ENCODE results near the gene CD109.
A peak's percentile ranks its signal among the peaks of the same experiment; 100 is the strongest.

Gene CD109

DNA sequence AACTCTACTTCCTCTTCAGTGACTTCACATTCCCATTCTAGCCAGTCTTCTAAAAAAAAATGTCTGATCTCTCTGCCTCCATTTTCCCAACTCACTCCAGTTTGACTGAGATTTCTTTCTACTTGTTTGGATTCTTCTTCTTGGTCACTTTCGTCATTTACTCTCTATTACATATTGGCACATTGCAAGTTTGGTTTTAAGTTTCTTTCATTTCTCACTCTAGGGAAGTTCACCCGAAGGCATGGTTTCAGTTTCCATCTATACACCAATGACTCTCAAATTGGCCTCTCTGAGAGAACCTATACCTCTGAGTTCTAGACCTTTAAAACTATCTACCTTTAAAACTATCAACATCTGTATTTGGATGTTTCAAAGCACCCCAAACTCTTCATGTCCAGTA, 51.3 kb downstream of the CD109 start:
- no peak for DNase-seq (ENCODE audit: low spot score in 2 of 2)

DNA sequence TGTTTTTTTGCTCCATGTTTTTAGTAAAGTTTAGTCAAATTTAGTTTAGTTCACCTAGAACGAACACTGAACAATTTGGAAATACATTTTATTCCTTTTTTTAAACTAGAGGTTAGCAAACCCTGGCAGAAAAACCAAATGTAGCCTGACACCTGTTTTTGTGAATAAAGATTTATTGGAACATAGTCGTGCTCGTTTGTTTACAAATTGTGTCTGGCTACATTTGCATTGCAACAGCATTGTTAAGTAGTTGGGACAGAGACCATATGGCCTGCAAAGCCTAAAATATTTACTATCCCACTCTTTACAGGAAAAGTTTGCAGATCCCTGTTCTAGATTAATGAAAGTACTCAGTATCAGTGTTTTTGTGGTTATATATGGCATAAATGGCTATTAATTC, 56.9 kb downstream of the CD109 start:
- Histone ChIP-seq H3K4me3 (no peak overlapping the region), H3K9me3 (no peaks in the 10 kb centered on the region), H3K4me1 (no peaks in the 10 kb centered on the region), H3K36me3 (replicated peaks) (no peaks in the 10 kb centered on the region), H3K27me3 (ENCODE audit: low read depth) (no peaks in the 10 kb centered on the region)
- in situ Hi-C loops (cut with MboI; ENCODE audit: low sequenced_read_pairs), result no loop called here
- DNase-seq (ENCODE audit: low spot score in 2 of 2), result no peak

More for the DNA sequence above, 51.3 kb downstream of the CD109 start:
- Histone ChIP-seq H3K36me3 (replicated peaks) (no peaks in the 10 kb centered on the region), H3K27me3 (ENCODE audit: low read depth) (no peaks in the 10 kb centered on the region), H3K9me3 (no peaks in the 10 kb centered on the region), H3K4me3 (no peak overlapping the region), H3K4me1 (no peaks in the 10 kb centered on the region)
- in situ Hi-C loops (cut with MboI; ENCODE audit: low sequenced_read_pairs), result loop anchor here (25.0 kb wide), 1 partner anchor 1465 kb away; the partner anchor contains the start of gene COL12A1

DNA sequence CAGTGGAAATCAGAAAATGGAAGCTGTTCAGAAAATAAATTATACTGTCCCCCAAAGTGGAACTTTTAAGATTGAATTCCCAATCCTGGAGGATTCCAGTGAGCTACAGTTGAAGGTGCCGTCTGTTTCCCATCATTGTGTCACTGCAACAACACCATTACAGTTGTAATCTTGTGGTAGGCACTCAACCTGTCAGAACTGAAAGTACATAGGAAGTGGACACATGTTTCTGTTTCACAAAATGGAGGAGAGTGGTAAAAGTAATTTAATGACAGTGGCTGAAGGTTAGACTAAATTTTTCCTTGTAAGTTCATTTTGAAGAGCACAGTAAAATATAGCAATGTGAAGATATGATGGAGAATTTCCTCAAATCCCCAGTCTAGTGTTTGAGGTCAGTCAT, 70.0 kb downstream of the CD109 start:
- no peaks in the 10 kb centered on the region for H3K27me3 ChIP-seq (ENCODE audit: low read depth)
- no peak overlapping the region for H3K4me3 ChIP-seq
- H3K9me3 ChIP-seq, result no peaks in the 10 kb centered on the region
- in situ Hi-C loops (cut with MboI; ENCODE audit: low sequenced_read_pairs), result no loop called here
- H3K4me1 ChIP-seq, result peaks cover 7% of the 10 kb centered on the region; the same call in 1 of the 2 replicates
- H3K36me3 ChIP-seq (replicated peaks), result no peaks in the 10 kb centered on the region
- DNase-seq (ENCODE audit: low spot score in 2 of 2), result no peak

DNA sequence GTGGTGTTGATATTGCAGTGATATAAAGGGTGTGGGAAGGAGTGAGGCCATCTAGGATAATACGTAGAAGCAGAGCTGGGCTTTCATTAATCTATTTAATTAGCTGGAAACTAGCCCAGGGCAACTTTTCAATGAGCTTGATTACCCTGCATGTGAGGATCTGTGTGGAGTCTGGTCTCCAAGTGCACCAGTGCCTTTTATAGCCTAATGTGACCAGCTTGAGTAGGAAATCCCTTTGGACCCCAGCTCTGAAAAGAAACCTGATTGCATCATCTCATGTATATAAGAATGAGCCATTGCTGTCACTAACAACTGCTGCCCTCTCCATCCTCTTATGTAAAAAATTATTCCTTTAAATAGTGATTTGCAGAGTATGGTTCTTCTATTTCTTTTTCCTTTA, 72.6 kb downstream of the CD109 start:
- Histone ChIP-seq H3K9me3 (no peaks in the 10 kb centered on the region), H3K36me3 (replicated peaks) (no peaks in the 10 kb centered on the region), H3K4me1 (peaks cover 7% of the 10 kb centered on the region; the same call in 1 of the 2 replicates), H3K4me3 (no peak overlapping the region), H3K27me3 (ENCODE audit: low read depth) (no peaks in the 10 kb centered on the region)
- in situ Hi-C loops (cut with MboI; ENCODE audit: low sequenced_read_pairs), result no loop called here
- DNase-seq (ENCODE audit: low spot score in 2 of 2), result no peak

DNA sequence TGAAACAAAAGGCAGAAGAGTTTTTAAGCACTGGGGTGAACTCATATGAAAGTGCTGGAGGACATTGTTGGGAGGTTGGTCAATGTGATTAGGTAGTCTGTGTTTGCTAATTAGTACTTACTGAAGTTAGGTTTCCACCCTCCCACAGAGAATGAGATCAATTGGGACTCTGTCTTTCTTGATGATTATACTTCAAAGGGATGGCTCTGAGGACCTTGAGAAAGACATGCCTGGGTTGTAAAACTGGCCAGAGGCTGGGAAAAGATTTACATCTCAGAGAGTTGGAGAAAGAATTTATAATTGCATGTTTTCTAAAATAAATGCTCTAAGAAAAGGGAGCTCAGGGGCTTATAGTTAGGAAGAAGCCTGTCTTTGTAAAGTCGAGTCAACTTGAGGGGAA, 74.0 kb downstream of the CD109 start:
- in situ Hi-C loops (cut with MboI; ENCODE audit: low sequenced_read_pairs), result no loop called here
- Histone ChIP-seq H3K27me3 (ENCODE audit: low read depth) (no peaks in the 10 kb centered on the region), H3K4me1 (peaks cover 7% of the 10 kb centered on the region; the same call in 1 of the 2 replicates), H3K36me3 (replicated peaks) (no peaks in the 10 kb centered on the region), H3K4me3 (no peak overlapping the region), H3K9me3 (no peaks in the 10 kb centered on the region)
- no peak for DNase-seq (ENCODE audit: low spot score in 2 of 2)

DNA sequence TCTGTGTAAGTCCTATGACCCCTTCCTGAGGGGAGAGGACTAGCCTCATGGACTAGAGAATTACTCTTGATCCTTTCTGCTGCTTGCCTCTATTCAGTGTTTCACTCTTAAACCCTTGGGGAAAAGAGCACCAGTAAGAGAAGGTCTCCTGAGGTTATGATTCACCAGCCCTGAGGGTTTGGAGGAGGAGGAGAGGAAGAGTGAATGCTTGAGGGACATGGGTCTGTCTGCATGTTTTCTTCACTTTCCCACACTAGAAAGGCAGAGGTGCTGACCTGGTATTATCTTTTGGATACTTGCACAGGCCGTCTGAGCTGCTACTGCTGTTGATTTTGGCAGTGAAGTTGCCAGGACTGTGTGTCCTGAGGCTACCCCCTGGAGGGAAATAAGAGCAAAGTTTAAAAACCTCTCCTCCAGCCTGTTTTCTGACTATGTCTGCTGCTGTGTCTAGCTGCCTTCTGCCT, 78.3 kb downstream of the CD109 start:
- H3K9me3 ChIP-seq, result no peaks in the 10 kb centered on the region
- no peaks in the 10 kb centered on the region for H3K36me3 ChIP-seq (replicated peaks)
- H3K4me3 ChIP-seq, result no peak overlapping the region
- H3K27me3 ChIP-seq (ENCODE audit: low read depth), result no peaks in the 10 kb centered on the region
- no peak for DNase-seq (ENCODE audit: low spot score in 2 of 2)
- no peaks in the 10 kb centered on the region for H3K4me1 ChIP-seq
- in situ Hi-C loops (cut with MboI; ENCODE audit: low sequenced_read_pairs), result no loop called here

DNA sequence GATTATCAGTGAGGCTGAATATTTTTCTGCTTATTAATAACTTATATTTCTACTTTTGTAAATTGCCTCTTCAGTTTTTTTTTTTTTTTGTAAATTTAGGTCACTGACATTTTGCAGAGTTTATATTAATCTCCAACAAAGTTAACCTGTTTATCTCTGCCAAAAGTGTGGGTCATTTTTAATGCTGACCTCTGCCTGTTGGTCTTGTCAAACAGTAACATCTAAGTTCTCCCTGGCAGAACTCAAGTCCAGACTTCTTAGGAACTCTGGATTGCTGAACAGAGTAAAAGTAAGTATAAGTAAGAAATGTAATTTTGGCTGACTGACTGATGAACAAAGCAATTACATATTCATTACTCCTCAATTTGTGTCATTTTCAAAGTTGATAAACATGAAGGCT, 83.9 kb downstream of the CD109 start:
- H3K4me3 ChIP-seq, result no peak overlapping the region
- no peaks in the 10 kb centered on the region for H3K27me3 ChIP-seq (ENCODE audit: low read depth)
- in situ Hi-C loops (cut with MboI; ENCODE audit: low sequenced_read_pairs), result no loop called here
- no peaks in the 10 kb centered on the region for H3K4me1 ChIP-seq
- DNase-seq (ENCODE audit: low spot score in 2 of 2), result no peak
- no peaks in the 10 kb centered on the region for H3K36me3 ChIP-seq (replicated peaks)
- H3K9me3 ChIP-seq, result no peaks in the 10 kb centered on the region

DNA sequence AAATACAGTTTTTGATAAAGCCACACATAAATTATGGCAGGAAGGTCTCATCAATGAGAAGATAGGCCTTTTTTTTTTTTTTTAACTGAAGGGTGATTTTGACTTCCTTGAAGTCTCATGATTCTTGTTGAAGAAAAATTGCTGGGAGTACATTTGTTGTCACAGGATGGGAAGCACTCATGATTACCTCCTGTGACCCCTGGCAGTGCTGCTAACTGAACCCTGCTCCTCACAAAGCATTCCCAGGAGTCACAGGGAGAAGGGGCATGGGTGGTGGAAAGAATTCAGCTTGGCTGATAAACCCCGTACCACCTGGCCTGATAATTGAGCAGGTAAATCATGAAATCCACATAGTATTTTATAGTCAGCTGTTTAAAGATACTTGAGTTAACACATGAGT, 86.9 kb downstream of the CD109 start:
- 0 out of 2 replicates have a peak, but pooled peaks cover 2% of the 10 kb centered on the region for H3K4me1 ChIP-seq
- no peaks in the 10 kb centered on the region for H3K36me3 ChIP-seq (replicated peaks)
- no peak for DNase-seq (ENCODE audit: low spot score in 2 of 2)
- H3K9me3 ChIP-seq, result no peaks in the 10 kb centered on the region
- H3K4me3 ChIP-seq, result no peak overlapping the region
- in situ Hi-C loops (cut with MboI; ENCODE audit: low sequenced_read_pairs), result no loop called here
- no peaks in the 10 kb centered on the region for H3K27me3 ChIP-seq (ENCODE audit: low read depth)

DNA sequence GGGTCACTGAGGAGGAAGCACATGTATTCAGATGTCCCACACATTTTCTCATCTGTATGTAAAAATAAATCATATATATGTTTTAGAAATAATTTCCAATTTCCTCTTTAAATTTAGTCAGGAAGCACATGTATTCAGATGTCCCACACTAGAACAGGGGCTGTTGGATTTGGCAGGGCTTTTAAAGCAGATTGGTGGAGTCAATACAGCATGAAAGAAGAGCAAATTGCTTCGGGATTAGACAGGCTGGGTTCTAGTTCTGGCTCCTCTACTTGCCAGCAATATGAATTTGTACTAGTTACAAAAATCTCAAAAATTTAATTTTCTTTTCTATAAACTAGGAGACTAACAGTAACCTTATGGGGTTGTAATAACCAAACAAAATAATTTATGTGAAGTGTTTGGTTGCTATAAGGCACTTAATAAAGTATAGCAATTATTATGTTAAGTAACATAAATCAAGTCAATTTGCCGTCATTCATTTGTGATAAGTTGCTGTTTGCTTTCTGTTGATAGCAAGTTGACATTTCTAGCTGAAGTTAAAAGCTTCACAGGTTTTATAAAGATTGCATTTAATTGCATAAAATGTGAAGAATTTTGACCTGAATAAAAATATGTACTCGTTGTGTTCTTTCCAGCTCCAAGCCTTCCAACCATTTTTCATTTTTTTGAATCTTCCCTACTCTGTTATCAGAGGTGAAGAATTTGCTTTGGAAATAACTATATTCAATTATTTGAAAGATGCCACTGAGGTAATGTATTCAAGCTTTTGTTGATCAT, 88.9 kb downstream of the CD109 start:
- no peak for DNase-seq (ENCODE audit: low spot score in 2 of 2)
- Histone ChIP-seq H3K27me3 (ENCODE audit: low read depth) (no peaks in the 10 kb centered on the region), H3K9me3 (no peaks in the 10 kb centered on the region), H3K4me1 (0 out of 2 replicates have a peak, but pooled peaks cover 2% of the 10 kb centered on the region), H3K4me3 (no peak overlapping the region), H3K36me3 (replicated peaks) (no peaks in the 10 kb centered on the region)
- in situ Hi-C loops (cut with MboI; ENCODE audit: low sequenced_read_pairs), result no loop called here

DNA sequence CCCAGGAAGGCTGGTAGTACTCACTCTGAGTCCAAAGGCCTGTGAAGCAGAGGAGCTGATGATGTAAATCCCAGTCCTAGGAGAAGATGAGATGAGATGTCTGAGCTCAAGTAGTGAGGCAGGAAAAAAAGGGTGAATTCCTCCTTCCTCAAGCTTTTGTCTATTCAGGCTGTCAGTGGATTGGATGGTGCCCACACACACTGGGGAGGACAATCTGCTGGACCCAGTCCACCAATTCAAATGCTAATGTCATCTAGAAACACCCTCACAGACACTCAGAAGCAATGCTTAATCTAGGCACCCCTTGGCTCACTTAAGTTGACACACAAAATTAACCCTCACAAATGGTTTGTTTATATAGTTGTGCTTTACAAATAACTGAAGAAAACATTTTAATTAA, 94.6 kb downstream of the CD109 start:
- DNase-seq (ENCODE audit: low spot score in 2 of 2), result peak; percentile 50 to 55
- peaks cover 9% of the 10 kb centered on the region for H3K4me1 ChIP-seq
- no peaks in the 10 kb centered on the region for H3K36me3 ChIP-seq (replicated peaks)
- no peaks in the 10 kb centered on the region for H3K9me3 ChIP-seq
- in situ Hi-C loops (cut with MboI; ENCODE audit: low sequenced_read_pairs), result no loop called here
- no peak overlapping the region for H3K4me3 ChIP-seq
- no peaks in the 10 kb centered on the region for H3K27me3 ChIP-seq (ENCODE audit: low read depth)

DNA sequence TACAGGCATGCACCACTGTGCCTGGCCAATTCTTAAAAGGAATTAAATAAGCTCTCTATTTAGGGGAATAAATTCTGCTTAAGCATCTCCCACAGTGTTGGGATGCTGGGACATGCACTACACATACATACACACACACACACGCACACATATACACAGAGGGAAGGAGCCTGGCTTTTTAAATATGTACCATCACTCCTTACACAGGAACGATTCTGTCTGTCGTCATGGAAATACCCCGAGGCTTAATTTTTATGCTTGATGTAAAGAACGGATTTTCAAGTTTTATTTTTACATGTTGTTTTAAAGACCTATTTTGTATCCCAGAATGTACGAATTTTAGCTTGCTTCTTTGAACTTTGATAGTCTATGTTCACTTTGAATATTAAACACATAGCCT, 95.3 kb downstream of the CD109 start:
- no peaks in the 10 kb centered on the region for H3K27me3 ChIP-seq (ENCODE audit: low read depth)
- H3K4me1 ChIP-seq, result peaks cover 9% of the 10 kb centered on the region
- no peak overlapping the region for H3K4me3 ChIP-seq
- in situ Hi-C loops (cut with MboI; ENCODE audit: low sequenced_read_pairs), result no loop called here
- H3K9me3 ChIP-seq, result no peaks in the 10 kb centered on the region
- no peak for DNase-seq (ENCODE audit: low spot score in 2 of 2)
- no peaks in the 10 kb centered on the region for H3K36me3 ChIP-seq (replicated peaks)

DNA sequence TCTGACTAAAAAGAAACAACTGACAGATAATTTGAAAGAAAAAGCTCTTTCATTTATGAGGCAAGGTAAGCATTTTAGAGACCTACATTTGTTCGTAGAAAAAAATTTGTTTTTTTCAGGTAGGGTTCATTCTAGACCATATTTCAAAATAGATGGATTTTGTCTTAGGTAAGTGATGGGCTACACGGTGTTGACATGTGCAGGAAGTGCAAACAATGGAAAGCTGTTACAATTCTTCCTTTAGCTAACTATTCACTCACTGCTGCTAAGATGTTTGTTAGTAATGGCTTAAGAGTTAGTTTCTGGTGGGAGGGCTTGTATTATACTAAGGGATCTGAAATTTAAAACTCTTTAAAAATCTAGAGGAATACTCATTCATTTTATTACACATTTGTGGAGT, 96.7 kb downstream of the CD109 start:
- no peaks in the 10 kb centered on the region for H3K9me3 ChIP-seq
- in situ Hi-C loops (cut with MboI; ENCODE audit: low sequenced_read_pairs), result no loop called here
- no peaks in the 10 kb centered on the region for H3K27me3 ChIP-seq (ENCODE audit: low read depth)
- H3K4me3 ChIP-seq, result no peak overlapping the region
- DNase-seq (ENCODE audit: low spot score in 2 of 2), result no peak
- peaks cover 8% of the 10 kb centered on the region for H3K4me1 ChIP-seq
- H3K36me3 ChIP-seq (replicated peaks), result no peaks in the 10 kb centered on the region

DNA sequence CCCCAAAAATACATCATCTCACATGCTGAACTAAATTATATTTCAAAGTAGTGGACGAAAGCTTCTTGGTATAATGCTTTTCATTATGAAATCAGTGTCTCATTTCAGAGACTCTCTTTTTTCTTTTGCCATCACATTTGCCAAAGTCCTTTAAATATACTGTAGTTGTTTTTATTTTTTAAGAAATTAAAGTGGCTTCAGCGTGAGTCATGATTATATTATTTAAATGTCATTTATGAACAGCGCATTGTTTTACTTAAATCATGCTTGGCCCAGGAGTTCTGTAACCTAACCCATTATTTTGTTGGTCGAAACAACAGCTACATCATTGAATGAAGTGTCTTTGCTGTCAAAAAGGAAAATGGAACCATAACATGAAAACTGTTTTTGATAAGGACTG, 100.9 kb downstream of the CD109 start:
- Histone ChIP-seq H3K9me3 (no peaks in the 10 kb centered on the region), H3K4me3 (no peak overlapping the region), H3K27me3 (ENCODE audit: low read depth) (no peaks in the 10 kb centered on the region), H3K4me1 (no peaks in the 10 kb centered on the region), H3K36me3 (replicated peaks) (no peaks in the 10 kb centered on the region)
- DNase-seq (ENCODE audit: low spot score in 2 of 2), result no peak
- in situ Hi-C loops (cut with MboI; ENCODE audit: low sequenced_read_pairs), result no loop called here

DNA sequence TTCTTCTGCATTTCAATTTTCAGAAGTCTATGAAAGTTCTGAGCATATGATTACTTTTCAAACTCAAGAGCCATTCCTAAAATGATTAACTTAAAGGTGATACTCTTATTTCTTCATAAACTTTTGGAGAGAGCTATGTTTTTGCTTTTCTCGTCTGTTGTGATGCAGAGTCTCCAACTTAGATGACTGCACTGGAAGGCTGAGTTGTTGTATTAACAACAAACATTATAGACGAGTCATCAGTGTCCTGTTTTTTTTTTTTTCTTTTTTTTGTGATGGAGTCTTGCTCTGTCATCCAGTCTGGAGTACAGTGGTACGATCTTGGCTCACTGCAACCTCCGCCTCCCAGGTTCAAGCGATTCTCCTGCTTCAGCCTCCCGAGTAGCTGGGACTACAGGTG, 101.9 kb downstream of the CD109 start:
- Histone ChIP-seq H3K36me3 (replicated peaks) (no peaks in the 10 kb centered on the region), H3K27me3 (ENCODE audit: low read depth) (no peaks in the 10 kb centered on the region), H3K9me3 (no peaks in the 10 kb centered on the region), H3K4me3 (no peak overlapping the region), H3K4me1 (no peaks in the 10 kb centered on the region)
- in situ Hi-C loops (cut with MboI; ENCODE audit: low sequenced_read_pairs), result no loop called here
- no peak for DNase-seq (ENCODE audit: low spot score in 2 of 2)

DNA sequence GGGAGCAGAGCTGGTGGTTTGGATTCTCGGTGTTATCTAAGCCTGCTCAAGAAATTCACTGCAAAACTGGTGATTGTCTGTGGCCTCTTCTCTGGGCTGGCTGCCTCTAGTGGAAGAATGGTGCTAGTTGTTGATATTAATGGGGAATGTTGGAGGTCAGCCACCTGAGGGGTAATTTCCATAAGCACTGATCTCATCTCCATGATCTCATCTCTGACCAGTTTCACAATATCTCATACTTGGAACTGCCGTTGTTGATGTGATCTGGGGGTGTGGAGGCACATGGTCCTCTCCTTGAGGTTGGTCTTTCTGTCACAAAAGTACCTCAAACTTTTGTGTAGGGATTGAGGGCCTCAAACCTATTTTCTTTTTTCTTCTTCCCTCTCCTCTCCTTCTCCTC, 102.6 kb downstream of the CD109 start:
- H3K27me3 ChIP-seq (ENCODE audit: low read depth), result no peaks in the 10 kb centered on the region
- no peaks in the 10 kb centered on the region for H3K4me1 ChIP-seq
- in situ Hi-C loops (cut with MboI; ENCODE audit: low sequenced_read_pairs), result no loop called here
- H3K36me3 ChIP-seq (replicated peaks), result no peaks in the 10 kb centered on the region
- H3K9me3 ChIP-seq, result no peaks in the 10 kb centered on the region
- H3K4me3 ChIP-seq, result no peak overlapping the region
- DNase-seq (ENCODE audit: low spot score in 2 of 2), result no peak

All from HAP-1 (cell line).